HG03097 (cell line): ENCODE measurements around the gene BMPER.

Experiments used
- ATAC-seq: cut with Tn5 transposase; IDR thresholded peaks from one replicate; pipeline ENCODE4 v1.9.1; 2021; ENCODE audit not compliant: unreplicated experiment, low FRiP score

Gene BMPER

DNA sequence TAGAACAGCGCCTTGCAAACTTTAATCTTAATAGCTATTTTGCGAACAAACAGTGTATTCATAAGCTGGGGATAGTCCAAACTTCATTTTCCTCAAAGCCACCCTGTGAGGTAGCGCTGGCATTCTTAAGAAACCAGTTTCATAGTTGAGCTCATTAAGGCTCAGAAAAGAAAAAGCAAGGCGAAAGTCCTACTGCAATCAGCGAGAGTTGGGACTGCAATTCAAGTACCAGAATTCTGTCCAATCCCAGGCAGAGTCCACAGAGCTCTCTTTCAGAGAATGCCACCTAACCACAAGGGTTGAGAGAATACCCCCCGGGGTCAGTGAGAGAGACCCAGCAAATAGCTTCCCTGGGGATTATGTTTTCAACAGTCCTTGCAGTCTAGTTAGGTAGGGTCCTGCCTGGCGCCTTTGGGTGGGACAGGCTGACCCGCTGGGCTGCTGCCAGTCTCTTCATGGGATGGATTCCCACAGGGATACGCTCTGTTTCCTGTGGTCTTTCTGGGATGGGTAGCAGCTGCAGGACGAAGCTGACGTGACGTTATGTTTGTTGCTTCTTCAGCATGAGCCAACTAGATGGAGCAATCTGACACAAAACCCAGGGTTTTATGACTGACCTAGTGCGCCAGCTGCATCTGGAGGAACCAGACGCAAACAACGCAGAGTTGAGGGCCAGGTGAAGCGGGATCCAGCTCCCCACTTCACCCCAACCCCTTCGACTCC is 16.0 kb downstream of the BMPER start:
- no peak for ATAC-seq

DNA sequence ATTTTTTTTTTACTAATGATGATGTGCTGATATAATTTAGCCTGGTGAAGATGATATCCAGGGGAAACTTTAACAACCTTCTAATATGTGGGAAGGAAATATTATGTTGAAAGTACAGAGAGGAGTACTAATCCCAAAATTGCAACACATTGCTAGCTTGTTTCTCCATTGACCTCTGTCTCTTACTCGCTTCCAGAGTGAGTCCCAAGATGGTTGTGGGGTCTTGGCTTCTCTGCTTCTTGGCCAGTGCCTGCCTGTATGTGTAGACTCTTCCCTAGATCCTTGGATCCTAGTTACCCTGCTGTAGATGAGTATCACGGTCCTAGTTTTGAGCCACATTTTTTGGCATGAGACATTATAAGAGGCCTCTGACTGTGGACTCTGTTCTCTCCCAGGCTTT is 17.5 kb downstream of the BMPER start:
- no peak for ATAC-seq

DNA sequence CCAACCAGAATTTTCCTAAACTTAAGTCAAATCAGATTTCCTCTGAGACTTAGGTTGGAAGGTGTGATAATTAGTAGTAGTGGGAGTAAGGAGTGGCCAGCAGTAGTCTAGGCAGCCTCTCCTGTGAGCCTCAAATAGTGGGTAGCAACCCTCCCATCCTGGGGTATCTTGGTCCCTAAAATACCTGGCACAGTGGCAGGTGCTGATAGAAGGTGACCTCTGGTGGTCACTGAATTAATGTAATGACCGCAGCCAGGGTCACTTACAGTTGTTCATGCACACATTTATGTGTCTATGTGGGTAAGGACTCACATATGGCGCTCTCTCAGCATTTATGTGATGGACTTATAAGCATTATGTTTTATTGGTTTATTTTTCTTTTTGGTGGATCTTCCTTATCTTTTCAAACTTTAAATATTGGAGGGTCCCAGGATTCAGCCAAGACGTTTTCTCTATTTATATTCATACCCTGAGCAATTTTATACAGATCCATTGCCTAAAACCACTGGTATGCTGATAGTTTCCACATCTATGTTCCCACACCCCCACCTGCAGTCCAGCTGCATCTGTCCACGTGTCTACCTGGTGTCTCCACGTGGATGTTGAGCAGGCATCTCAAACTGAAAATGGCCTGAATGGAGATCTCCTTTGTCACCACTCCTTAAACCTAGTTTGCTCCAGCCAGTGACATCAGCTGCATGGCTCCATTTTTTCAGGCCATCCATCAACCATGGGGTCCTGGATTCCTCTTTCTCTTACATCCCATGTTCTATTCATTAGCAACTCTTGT is 18.3 kb downstream of the BMPER start:
- no peak for ATAC-seq

DNA sequence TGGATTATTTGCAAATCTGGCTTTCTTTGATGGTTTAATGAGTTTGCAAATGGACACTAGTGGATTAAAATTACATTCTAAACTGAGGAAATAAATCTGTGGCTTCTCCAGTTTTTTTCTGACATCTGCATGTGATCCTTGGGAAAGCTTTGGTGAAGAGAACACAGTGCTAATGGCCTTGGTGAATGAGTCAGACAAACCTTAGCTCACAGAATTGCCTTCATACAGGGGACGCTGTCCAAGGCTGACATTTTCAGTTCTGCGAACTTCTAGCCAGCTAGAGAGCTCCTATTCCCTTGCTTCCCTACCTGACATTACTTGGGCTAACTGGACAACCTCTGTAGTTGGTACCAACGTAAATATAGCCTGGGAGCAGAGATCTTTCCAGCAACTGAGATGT is 21.2 kb downstream of the BMPER start:
- no peak for ATAC-seq

DNA sequence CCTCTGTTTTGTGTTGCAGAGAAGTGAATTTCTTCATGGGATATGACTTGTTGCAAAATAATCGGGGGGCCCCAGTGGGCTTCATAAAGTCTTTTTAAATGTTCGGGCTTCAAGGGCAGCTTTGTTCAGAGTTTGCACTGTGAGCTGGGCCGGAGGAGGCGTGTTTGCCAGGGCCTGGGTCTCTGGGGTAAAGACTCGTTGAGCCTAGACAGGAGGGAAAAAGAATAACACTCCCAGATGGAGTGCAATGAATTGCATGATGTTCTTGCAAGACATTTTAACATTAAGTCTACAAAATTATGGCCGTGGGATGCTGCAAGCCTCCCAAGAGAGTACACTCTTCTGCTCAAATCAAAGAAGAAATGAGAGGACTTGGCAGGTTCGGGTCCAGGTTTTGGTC is 23.6 kb downstream of the BMPER start:
- no peak for ATAC-seq

DNA sequence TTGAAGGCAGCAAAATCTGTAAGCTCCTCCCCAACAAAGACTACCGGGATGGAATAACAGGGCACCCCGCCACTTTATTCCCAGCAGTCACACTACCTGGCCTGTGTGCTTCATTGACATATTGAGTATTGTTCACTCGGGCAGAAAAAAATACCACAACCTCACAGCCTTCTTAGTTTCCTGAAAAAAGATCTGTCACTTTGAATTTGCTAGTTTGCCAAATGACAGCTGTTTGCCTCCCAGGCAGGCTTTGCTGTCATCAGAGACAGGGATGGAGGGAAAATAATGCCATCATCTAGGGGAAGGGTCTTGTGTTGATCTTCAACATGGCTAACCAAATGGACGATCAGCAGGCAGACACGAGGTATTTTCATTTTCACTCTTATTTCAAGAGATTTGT is 26.9 kb downstream of the BMPER start:
- ATAC-seq: no peak

DNA sequence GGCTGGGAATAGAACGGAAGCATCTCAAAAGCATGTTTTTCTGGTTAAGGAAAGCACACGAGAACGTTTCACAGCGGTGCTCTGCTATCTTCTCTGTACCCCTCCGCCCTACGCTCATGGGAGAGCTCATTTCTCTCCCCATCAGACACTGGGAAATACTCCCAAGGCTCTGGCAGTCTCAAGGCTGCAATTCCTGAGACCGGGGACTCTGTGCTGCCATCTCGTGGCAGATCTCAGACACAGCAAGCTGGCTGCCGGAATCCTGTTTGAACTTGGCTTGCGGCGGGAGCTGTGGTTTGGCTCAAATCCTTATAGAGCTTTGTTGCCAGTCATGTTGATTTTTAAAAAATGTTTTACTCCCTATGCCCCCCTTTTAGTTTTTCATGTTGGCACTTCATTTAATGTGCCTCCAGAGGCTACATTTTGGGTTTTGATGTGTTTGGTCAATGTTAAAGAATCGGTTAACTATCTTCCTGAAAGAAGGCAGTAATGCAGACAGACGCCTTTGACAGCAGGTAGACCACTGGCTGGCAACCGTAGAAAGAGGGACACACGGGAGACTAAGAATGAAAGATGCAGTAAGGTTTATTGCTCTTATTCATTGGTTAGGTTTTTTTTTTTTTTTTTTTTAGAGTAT is 27.6 kb downstream of the BMPER start:
- ATAC-seq: no peak

DNA sequence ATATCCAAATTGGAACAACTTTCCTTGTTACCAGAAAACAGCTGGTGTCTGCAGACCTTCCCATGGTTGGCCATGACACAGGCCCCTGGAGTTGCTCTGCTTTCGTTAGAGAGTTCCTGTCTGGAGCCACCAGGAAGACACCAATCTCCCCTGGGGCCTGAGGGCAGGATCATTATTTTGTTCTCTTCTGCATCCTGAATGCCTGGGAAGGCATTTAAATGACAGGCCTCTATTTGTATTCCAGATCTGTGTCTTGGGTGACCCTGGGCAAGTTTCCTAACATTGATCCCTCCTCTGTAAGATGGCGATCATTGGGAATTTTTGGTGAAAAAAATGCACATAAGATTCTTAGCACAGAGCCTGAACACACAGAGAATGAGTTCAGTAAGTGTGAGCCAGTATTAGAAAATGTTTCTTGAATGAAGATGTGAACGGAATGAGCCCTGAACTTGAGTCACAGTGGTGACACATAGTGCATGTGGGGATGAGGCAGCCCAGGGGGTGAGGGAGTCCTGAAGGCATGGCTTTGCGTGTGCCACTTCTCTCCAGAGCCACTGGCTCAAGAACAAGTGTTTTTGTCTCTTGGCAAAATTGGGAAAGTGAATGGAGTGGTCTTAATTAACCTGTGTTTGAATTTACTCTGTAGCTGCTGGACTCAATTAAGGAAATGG is 28.4 kb downstream of the BMPER start:
- ATAC-seq: no peak

DNA sequence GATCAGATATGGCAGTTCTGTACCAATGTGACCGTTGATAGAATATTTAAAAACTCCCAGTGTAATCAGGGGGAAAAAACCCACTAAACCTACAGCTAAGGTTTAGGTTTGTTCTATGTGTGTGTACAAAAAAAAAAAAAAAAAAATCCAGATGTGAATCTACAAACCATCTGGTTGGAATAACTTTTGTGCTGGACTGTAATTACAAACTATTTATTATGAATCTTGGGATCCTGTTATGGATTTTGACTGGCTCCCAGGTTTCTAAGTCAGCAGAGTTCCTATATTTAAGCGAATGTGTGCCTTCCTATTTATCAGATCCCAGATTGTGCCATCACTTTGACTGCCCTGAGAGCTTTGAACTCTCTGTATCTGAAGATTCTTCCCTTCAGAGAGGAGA is 29.1 kb downstream of the BMPER start:
- no peak for ATAC-seq

DNA sequence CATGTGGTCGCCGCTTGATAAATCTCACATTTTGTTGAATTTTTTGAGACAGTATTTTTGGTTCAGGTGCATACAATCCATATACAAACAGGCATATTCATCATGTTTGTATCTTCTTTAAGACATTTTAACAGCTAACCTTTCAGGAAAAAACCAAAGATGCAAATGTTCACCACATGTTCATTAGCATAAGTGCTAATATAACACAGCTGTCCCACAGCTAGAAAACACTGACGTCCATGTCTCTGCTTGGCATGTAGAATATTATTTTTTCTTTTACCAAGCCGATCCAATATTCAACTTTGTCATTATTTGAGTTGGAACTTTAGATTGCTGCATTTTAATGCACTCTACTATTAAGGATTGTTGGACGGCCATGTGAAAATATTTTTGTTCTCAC is 31.2 kb downstream of the BMPER start:
- ATAC-seq: no peak

DNA sequence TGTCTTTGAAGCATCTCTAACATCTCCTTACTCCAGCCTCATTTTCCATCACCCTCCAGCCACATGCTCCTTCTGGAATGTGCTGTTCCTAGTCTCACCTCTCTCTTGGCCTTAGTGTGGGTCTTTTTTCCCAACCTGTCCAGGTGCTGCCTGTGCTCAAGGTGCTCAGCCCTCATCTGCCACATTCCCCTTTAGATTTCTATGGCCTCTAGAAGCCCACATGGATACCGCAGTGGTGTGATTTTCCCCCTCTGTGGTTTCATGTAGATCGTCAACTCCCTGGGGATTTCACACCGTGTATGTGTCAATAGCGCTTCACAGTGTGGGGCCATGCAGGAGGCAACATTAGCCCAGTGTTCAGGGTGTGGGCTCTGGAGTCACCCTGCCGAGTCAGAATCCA is 32.5 kb downstream of the BMPER start:
- no peak for ATAC-seq

DNA sequence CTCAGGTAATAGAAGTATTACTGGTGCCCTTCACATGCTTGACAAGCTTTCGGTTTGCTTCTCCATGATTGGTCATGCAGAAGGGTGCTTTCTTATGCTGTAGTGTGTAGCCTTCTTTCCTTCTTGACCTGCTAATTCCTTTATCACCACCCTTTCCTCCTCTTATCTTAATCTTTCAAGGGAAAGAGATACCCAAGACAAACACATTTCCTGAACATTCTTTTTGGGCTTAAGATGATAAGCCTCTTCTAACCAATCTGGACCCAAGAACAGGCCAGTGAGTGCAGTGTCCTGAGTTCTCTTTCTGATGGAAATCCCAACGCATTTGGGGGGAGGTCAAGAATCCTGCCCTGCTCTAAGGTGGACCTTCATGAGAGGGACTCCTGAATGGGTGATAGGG is 33.8 kb downstream of the BMPER start:
- ATAC-seq: no peak

DNA sequence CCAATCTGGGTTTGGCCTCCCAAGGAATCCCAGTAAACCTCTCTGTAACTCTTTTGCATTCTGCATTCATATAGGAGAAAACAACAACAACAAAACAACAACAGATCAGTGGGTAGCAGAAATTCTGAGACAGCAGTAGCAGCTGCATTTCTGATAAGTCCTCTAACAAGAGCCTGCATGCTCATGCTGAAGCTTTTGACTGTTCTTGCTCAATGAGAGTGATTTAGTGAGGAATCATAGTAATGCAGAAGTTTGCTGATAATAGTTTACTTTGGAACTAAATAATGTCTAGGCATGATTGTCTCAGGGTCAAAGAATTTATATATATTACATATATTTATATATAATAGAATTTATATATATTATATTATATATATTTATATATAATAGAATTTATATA is 35.2 kb downstream of the BMPER start:
- ATAC-seq: no peak

DNA sequence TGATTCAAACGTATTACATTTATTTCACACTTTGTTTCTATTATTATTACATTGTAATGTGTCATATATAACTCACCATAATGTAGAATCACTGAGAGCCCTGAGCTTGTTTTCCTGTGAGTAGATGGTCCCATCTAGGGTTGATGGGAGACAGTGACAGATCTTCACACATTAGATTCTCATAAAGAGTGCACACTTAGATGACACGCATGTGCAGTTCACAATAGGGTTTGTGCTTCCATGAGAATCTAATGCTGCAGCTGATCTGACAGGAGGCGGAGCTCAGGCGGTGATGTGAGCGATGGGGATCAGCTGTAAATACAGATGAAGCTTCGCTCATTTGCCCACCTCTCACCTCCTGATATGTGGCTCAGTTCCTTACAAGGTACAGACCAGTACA is 36.1 kb downstream of the BMPER start:
- no peak for ATAC-seq

DNA sequence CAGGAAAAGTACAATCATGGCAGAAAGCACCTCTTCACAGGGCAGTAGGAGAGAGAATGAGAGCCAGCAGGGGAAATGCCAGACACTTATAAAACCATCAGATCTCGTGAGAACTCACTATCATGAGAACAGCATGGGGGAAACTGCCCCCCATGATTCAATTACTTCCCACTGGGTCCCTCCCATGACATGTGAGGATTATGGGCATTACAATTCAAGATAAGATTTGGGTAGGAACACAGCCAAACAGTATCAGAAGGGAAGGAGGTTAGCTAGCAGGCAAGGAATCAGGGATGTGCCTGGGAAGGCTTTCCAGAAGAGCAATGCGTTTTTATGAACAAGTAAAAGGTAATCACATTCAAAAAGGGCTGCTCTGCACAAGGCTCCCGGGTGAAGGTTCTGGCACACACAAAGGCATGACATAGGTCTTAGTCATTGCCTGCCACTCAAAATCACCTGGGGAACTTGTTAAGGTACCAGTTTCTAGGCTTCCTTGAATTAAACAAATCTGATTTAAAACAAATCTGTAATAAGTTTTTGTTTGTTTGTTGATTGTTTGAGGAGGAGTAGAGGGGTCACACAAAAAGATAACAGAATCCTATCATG is 40.9 kb downstream of the BMPER start:
- ATAC-seq: no peak

DNA sequence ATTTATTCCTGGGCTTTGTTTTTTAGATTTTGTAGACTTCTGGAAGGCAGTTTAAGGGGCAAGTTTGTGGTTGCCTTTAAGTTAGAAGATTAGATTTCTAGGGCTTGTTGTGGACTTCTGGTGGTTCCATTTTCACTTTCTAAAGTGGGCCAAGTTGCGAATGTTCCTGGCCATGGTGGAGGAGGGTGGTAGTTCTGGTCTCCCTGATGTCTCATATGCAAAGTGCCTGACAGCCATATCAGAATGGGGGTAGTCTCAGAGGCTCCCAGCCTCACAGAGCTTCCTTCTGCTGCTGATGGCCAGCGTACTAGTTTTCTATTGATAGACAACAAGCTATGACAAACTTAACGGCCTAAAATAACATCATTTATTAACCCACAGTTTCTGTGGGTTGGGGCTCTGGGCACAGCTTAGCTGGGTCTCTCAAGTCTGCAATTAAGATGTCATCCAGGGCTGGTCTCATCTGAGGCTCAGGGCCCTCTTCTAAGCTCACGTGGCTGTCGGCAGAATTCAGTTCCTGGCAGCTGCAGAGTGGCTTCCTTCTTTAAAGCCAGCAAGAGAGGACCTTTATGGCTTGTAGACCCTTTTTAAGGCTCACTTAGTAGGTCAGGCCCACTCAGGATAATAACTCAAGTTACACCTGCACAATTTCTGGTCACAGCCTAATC is 44.8 kb downstream of the BMPER start:
- no peak for ATAC-seq

DNA sequence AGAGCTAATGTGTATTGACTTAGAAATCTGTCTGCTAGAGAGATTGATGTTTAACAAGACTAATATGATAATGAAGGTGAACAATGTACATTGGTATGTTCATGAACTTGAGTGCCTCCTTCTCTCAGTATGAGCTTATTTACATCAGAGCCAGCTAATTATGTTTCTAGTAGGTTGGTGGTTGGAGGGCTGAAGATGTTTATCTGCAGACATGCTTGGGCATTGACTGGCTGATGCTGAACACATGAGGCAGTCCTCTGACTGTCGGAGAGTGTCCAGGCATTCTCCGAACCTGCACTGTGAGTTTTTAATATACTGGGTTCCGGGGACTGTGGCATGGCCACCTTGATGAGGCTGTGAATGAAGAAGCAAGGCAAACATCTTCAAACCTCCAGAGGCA is 47.5 kb downstream of the BMPER start:
- ATAC-seq: no peak

DNA sequence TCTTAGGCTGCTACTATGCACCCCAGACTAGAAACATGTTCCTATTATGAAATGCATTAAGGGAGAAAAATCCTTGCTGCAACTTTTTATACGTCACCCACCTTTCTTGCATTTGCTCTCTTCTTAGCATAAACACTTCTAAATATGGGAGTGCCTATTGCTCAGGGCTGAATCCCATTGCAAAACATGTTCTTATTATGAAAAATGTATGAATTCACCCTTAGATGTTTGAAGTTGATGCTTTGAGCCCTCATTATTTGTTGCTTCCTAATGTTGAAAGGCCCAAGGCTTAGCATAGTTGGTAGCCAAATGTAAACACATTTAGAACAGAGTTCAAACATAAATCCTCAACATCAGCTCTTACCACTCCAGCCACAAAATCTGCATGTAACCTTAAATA is 52.8 kb downstream of the BMPER start:
- no peak for ATAC-seq

DNA sequence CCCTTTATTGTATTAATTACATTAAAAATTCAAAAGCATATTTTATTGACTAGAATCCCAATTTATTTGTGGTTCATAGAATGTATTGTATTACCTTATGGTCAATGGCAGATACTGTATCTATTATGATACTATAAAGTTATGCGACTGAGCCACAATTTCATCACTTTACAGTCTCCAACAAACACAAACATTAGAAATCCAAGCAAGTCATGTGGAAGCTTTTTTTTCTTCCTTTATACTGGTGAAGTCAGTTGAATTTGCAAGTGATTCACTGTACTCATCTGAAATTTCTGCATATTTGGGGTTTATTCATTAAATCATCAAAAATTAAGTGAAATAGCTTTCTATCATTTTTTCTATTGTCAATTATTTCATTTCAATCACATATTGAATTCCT is 54.3 kb downstream of the BMPER start:
- no peak for ATAC-seq

DNA sequence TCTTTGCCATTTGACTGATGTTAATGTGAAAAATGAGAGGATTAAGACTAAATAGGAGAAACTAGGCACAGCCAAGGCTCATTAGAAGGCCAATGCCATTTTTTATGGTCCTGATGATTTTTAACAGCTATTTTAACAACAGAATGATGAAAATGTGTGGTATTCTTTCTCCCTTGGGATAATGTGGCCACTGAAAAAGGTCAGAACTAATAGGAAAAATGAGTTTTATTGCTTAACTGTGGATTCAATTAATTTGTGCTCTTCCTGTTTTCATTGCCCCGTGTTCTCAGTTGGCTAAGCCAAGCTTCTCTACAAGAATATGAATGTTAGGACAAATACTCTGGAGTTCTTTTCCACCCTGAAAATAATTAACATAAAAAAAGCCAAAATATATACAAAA is 56.6 kb downstream of the BMPER start:
- no peak for ATAC-seq
